Testis (tissue), 2 donors: Measurements from ENCODE around the gene TSKU.

ENCODE experiments used
- CTCF ChIP-seq, 3 experiments: fragments of 450-650 bp in 2 of 3; fragments of 200-600 bp in 1 of 3; sonication (generic) in 1 of 3; IDR thresholded peaks; one replicate each; pipeline ENCODE4 v1.5.1; 2016 to 2019; ENCODE audit warnings: antibody characterized with exemption in 3 of 3, mild to moderate bottlenecking in 2 of 3, moderate library complexity in 1 of 3
- POLR2A ChIP-seq: fragments of 450-650 bp; IDR thresholded peaks from one replicate; pipeline ENCODE4 v1.6.1; 2017; ENCODE audit warnings: antibody characterized with exemption, mild to moderate bottlenecking, moderate library complexity

GRCh38 chr11:76747915-76748860 is 35.0 kb upstream of the TSKU start:
- no peak for TF ChIP-seq CTCF (IDR thresholded peaks at IDR 0.05)
- TF ChIP-seq POLR2A = no peak
